Peyer's patch (tissue), 4 donors: ENCODE results near the gene SMAD6. TPM values are rescaled to one million over a fixed set of nuclear protein-coding genes. Genes with fewer than 3 reads are reported as not detected.

ENCODE experiments used
- DNase-seq, 3 donors: peaks; one replicate each; pipeline ENCODE4 v3.0.0-alpha.2; 2017 to 2019
- H3K27ac ChIP-seq, 4 donors: fragments of 200-600 bp; sonication (generic); one replicate each; pipeline ENCODE4 v1.5.1; 2016 to 2019
- H3K27me3 ChIP-seq, 2 donors: fragments of 200-600 bp; sonication (generic); one replicate each; pipeline ENCODE4 v1.5.1; 2019
- H3K36me3 ChIP-seq, 3 donors: fragments of 200-600 bp; sonication (generic); one replicate each; pipeline ENCODE4 v1.5.1; 2016 to 2019
- H3K4me1 ChIP-seq, 4 donors: fragments of 200-600 bp; sonication (generic); one replicate each; pipeline ENCODE4 v1.5.1; 2016 to 2019
- H3K4me3 ChIP-seq, 4 donors: fragments of 200-600 bp; sonication (generic); 1 replicate in 3 of 4; 2 replicates in 1 of 4; pipeline ENCODE4 v1.5.1; 2016 to 2019; ENCODE audit warnings: mild to moderate bottlenecking in 1 of 4
- H3K9me3 ChIP-seq, 4 donors: fragments of 200-600 bp; sonication (generic); one replicate each; pipeline ENCODE4 v1.5.1; 2016 to 2019; ENCODE audit warnings: mild to moderate bottlenecking in 1 of 4
- POLR2A ChIP-seq, 2 donors: fragments of 450-650 bp; IDR thresholded peaks; one replicate each; pipeline ENCODE4 v1.5.1; 2017; ENCODE audit warnings: antibody characterized with exemption in 2 of 2, mild to moderate bottlenecking in 2 of 2, moderate library complexity in 2 of 2
- total RNA-seq, 4 donors: library from RNA; depleted of rRNA; stranded (reverse); fragments of >200 nt; gene quantifications; one replicate each; pipeline ENCODE4 v1.1.0, GENCODE V29; 2016
- TF ChIP-seq, protein P1 (sequence below), 6 experiments: fragments of 450-650 bp in 4 of 6; fragments of 200-600 bp in 2 of 6; sonication (generic) in 1 of 6; IDR thresholded peaks; one replicate each; pipeline ENCODE4 v1.5.1; 2017 to 2019; ENCODE audit warnings: antibody characterized with exemption in 6 of 6, mild to moderate bottlenecking in 3 of 6, moderate library complexity in 1 of 6

The SMAD6 gene
- total RNA-seq, 4 donors from 2014 or later, result 11.0 to 34.9 (median 25.5) TPM

DNA sequence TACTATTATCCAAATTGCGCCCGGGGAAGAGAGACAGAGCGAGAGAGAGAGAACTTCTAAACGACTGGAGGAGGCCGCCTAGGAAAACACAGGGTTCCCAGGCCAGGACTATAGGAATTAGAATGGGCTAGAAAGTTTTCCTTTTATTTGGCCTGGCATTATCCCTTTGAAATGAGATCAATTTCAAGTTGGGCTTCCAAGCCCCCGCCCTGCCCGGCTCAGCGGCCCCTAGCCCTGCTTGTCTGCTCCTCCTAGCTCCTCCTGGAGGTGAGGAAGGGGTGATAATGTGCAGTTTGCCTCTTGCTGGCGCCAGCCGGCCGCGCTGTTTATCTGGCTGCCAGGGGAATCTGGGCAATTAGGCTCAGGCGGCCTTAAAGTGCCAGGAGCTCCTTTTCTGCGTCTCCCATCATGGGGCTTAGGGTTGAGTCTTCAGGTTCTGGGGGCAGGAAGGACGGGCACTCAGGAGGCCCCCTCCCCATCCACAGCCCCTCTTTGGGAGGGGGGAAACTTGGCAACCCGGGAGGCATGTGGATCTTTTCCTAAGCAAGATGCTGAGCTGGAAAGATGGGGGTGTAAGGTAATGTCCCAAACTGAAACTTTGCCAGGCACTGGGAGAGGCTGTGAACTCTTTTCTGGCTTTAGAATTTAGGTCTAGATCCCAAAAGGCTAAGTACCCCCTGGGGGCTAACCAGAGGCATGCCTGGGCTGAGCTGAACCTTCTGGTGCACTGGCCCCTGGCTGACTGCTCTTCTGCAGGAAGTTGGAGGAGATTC, 5.5 kb downstream of the SMAD6 start:
- H3K4me1 ChIP-seq, result peaks cover 0 to 32% (median 11%) of the 10 kb centered on the region in 4 donors
- DNase-seq, result peak in 2 of 3 donors; percentile 59 to 66
- peak overlapping the region in 2 of 4 donors; percentile 34 to 39 for H3K27ac ChIP-seq
- H3K36me3 ChIP-seq, result no peaks in the 10 kb centered on the region
- TF ChIP-seq, protein P1, sequence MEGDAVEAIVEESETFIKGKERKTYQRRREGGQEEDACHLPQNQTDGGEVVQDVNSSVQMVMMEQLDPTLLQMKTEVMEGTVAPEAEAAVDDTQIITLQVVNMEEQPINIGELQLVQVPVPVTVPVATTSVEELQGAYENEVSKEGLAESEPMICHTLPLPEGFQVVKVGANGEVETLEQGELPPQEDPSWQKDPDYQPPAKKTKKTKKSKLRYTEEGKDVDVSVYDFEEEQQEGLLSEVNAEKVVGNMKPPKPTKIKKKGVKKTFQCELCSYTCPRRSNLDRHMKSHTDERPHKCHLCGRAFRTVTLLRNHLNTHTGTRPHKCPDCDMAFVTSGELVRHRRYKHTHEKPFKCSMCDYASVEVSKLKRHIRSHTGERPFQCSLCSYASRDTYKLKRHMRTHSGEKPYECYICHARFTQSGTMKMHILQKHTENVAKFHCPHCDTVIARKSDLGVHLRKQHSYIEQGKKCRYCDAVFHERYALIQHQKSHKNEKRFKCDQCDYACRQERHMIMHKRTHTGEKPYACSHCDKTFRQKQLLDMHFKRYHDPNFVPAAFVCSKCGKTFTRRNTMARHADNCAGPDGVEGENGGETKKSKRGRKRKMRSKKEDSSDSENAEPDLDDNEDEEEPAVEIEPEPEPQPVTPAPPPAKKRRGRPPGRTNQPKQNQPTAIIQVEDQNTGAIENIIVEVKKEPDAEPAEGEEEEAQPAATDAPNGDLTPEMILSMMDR (IDR thresholded peaks at IDR 0.05), result peak in 2 of 6 experiments; percentile 8 to 12
- TF ChIP-seq POLR2A (IDR thresholded peaks at IDR 0.05), result no peak
- H3K4me3 ChIP-seq, result peak overlapping the region in 1 of 4 donors; percentile 35
- H3K27me3 ChIP-seq, result no peaks in the 10 kb centered on the region
- H3K9me3 ChIP-seq, result no peaks in the 10 kb centered on the region

DNA sequence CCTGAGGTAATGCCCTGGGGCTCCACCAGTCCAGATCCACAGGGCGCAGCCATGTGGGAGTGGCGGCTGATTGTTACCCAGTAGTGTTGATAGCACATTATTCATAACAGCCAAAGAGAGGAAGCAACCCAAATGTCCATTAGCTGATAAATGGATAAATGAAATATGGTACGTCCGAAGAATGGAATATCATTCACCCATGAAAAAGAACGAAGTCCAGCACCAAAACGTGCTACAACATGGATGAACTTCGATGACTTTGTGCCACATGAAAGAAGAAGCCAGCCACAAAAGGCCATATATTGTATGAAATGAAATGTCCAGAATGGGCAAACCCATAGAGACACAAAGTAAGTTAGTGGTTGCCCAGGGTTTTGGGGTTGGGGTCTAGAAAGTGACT, 6.4 kb downstream of the SMAD6 start:
- no peak overlapping the region for H3K4me3 ChIP-seq
- no peak overlapping the region for H3K27ac ChIP-seq
- no peak for DNase-seq
- H3K4me1 ChIP-seq, result peaks cover 0 to 33% (median 4%) of the 10 kb centered on the region in 4 donors
- H3K27me3 ChIP-seq, result no peaks in the 10 kb centered on the region
- H3K9me3 ChIP-seq, result no peaks in the 10 kb centered on the region
- no peaks in the 10 kb centered on the region for H3K36me3 ChIP-seq
- no peak for TF ChIP-seq POLR2A (IDR thresholded peaks at IDR 0.05)
- TF ChIP-seq, protein P1 (IDR thresholded peaks at IDR 0.05), result no peak

DNA sequence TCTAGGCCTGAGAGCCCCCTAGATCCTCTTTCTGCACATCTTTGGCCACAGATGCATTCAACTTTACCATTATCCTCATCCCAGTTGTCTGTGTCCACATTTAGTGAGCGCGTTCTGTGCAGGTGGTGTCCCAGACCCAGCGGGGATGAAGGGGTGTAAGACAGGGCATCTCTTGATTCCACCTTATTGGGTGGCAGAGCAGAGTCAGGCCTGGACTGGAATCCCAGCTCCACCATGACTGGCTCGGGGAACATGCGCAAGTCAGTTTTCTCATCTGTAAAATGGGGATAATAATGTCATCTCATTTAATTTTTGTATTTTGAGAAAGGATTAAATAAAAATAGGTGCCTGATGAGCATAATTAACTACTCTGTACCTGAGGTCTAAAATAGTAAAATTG, 7.8 kb downstream of the SMAD6 start:
- no peak for DNase-seq
- TF ChIP-seq POLR2A (IDR thresholded peaks at IDR 0.05), result no peak
- TF ChIP-seq, protein P1 (IDR thresholded peaks at IDR 0.05), result no peak
- Histone ChIP-seq H3K4me3 (no peak overlapping the region), H3K27me3 (no peaks in the 10 kb centered on the region), H3K4me1 (peaks cover 0 to 44% (median 3%) of the 10 kb centered on the region in 4 donors), H3K27ac (no peak overlapping the region), H3K36me3 (no peaks in the 10 kb centered on the region), H3K9me3 (no peaks in the 10 kb centered on the region)

DNA sequence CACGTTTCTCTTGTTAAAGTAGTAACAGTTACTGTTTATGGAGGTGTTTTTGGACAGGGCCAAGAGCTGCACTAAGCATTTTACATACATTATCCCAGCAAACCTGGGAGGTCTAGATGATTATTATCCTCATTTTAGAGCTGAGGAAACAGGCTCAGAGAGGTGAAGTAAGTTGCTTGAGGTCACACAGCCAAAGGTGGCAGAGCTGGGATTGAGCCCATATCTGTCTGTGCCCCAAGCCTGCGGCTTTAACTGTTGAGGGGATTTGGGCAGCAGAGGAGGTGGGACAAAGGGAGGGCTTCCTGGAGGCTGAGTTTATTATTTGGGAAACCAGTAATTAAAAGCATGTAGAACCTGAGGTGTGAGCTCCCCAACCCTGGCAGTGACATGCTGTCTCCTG, 9.2 kb downstream of the SMAD6 start:
- TF ChIP-seq POLR2A (IDR thresholded peaks at IDR 0.05), result no peak
- TF ChIP-seq, protein P1 (IDR thresholded peaks at IDR 0.05), result no peak
- Histone ChIP-seq H3K36me3 (no peaks in the 10 kb centered on the region), H3K4me3 (no peak overlapping the region), H3K27ac (no peak overlapping the region), H3K9me3 (no peaks in the 10 kb centered on the region), H3K4me1 (peaks cover 0 to 39% (median 3%) of the 10 kb centered on the region in 4 donors), H3K27me3 (no peaks in the 10 kb centered on the region)
- DNase-seq, result no peak

DNA sequence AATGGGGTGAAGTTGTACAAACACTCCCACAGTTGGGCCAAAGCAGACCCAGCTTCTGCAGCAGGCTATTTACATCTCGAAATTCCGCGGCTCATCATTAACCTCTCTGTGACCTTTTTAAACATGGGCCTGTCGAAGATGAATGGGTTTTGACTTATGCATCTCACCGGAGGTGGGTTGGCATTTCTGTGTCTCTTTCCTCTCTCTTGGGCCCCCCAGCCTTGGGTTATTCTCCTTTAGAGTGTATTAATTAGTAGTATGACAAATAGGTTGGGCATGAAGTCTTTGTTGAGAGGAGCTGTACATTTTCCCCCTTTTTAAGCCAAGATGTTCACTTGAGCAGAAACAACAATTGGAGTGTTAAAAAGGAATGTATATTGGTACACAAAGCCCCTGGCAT, 9.8 kb downstream of the SMAD6 start:
- TF ChIP-seq, protein P1 (IDR thresholded peaks at IDR 0.05), result no peak
- TF ChIP-seq POLR2A (IDR thresholded peaks at IDR 0.05), result no peak
- H3K36me3 ChIP-seq, result no peaks in the 10 kb centered on the region
- no peaks in the 10 kb centered on the region for H3K9me3 ChIP-seq
- DNase-seq, result no peak
- no peak overlapping the region for H3K27ac ChIP-seq
- H3K27me3 ChIP-seq, result no peaks in the 10 kb centered on the region
- no peak overlapping the region for H3K4me3 ChIP-seq
- H3K4me1 ChIP-seq, result peaks cover 0 to 33% (median 3%) of the 10 kb centered on the region in 4 donors
